ENCODE results near the gene CDH4.
A peak's percentile ranks its signal among the peaks of the same experiment; 100 is the strongest.
"Not testable (repeated sequence)": the region's sequence is repeated elsewhere in the genome, so short reads cannot be mapped to it uniquely, and the experiment has no call there.

CDH4 gene

GRCh38 chr20:61976644-61977418, 724.8 kb downstream of the CDH4 start:
- no peak for DNase-seq

GRCh38 chr20:61977419-61977786, 725.3 kb downstream of the CDH4 start:
- DNase-seq: no peak

GRCh38 chr20:61978491-61978890, 726.4 kb downstream of the CDH4 start:
- no peak for DNase-seq

- no peak for DNase-seq
These were observed 727.0 kb downstream of the CDH4 start for GRCh38 chr20:61979090-61979489.

GRCh38 chr20:61979701-61980635, 727.9 kb downstream of the CDH4 start:
- no peak for DNase-seq

- peak; percentile 46 for DNase-seq
These were observed 728.9 kb downstream of the CDH4 start for GRCh38 chr20:61980647-61981583.

GRCh38 chr20:61981691-61982090, 729.6 kb downstream of the CDH4 start:
- not testable (repeated sequence) for DNase-seq

GRCh38 chr20:61982191-61982950, 730.3 kb downstream of the CDH4 start:
- DNase-seq: no peak

- DNase-seq: no peak
These were observed 730.9 kb downstream of the CDH4 start for GRCh38 chr20:61982951-61983315.

- no peak for DNase-seq
These were observed 731.9 kb downstream of the CDH4 start for GRCh38 chr20:61983965-61984364.

- DNase-seq: not testable (repeated sequence)
These were observed 732.4 kb downstream of the CDH4 start for GRCh38 chr20:61984431-61984830.

GRCh38 chr20:61985096-61985495, 733.0 kb downstream of the CDH4 start:
- no peak for DNase-seq

- peak; percentile 66 for DNase-seq
These were observed 734.8 kb downstream of the CDH4 start for GRCh38 chr20:61986762-61987321.

GRCh38 chr20:61988665-61989064, 736.6 kb downstream of the CDH4 start:
- no peak for DNase-seq

- no peak for DNase-seq
These were observed 737.7 kb downstream of the CDH4 start for GRCh38 chr20:61989741-61990140.
